Activated naive CD8-positive, alpha-beta T cell treated with anti-CD3 and anti-CD28 coated beads, Interleukin-2, amount 50 U/mL, for 16 hours (primary cell): ENCODE results near the gene SDK1.

Experiments used
- DNase-seq: peaks from one replicate; pipeline ENCODE4 v3.0.0-alpha.2; 2020; ENCODE audit warnings: low read depth, low spot score

SDK1 gene

DNA sequence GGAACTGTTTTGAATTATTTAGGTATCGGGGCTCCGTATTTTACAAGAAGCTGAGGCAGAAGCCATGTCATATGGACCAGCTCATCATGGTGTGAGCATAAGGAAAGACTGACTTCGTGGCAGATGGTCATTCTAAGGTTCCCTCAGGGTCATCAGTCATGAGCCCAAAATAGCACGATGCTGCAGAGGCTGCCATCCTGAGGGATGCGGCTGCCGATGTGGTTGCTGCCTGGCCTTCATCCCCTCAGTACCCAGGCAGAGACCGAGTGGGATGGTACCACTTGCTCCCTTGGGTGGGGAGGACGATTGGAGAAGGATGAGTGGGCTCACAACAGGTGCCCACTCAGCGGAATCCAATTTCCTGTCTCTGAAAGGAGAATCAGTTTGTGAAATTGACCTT lies 490.3 kb downstream of the SDK1 start:
- DNase-seq: no peak

DNA sequence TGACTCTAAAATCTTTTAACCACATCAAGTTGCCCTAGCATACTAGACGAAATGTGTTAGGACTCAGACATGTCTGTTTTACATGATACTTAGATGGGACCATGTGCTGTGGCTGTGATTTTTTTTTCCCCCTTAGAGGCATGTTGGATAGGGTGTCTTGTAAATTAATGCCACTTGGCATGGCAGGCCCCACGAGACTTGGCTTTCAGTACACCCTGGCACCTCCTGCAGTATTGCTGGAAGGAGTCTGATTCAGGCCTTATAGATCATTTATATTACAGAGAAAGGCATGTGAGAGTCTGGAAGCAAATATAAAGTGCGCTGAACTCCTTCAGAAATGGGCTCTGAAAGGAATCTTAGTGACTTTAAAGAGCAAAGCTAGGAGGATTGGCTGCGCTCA lies 494.1 kb downstream of the SDK1 start:
- DNase-seq: no peak

DNA sequence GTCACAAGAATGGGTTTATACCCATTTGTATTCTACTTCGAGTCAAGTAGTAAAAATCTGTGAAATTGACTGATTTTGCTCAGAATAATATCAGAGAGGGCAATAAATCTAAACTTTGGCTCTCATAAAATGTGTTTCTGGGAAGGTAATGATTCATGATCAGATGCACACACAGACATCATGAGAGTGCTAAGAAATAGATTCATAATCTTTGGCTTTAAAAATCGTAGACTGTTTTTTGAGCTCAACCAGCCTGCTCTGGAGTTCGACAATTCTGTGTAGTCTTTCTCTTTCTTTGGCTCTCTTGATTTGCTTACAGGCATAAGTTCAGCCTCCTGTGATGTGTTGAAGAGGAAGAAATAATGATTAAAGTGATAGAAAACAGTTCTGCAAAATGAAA lies 494.7 kb downstream of the SDK1 start:
- DNase-seq: no peak

DNA sequence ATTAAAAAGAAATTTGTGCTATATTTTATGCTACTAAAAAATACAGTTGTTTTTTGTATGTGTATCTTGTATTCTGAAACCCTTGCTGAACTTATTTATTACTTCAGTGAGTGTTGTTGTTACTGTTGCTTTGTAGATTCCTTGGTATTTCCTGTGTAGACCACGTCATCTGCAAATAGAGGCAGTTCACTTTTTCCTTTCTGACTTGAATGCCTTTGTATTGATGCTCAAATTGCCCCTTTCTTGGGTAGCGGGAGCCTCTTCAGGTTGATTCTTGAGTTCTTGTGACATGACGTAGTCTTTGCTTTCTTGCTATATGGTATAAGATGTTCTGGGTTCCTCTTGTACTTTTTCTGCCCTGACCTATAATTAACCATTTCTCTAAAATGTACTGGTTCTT lies 504.1 kb downstream of the SDK1 start:
- no peak for DNase-seq

DNA sequence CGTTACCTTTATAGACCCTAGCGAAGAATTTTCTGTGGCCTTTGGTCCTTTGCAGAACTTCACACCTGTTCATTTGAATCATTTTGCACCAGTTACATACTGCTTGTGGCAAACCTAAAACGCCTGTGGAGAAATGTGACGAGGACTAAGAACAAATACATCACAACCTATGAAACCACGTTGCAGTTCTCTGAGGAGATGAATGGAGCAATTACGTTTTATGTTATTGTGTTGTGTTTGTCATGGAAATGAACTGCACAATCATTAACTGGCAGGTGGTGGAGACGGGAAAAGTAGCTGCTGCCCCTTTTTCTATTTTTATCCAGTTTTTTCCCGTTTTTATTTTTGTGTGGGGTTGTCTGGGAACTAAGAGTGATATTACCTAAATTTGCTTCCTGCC lies 505.5 kb downstream of the SDK1 start:
- DNase-seq: no peak

DNA sequence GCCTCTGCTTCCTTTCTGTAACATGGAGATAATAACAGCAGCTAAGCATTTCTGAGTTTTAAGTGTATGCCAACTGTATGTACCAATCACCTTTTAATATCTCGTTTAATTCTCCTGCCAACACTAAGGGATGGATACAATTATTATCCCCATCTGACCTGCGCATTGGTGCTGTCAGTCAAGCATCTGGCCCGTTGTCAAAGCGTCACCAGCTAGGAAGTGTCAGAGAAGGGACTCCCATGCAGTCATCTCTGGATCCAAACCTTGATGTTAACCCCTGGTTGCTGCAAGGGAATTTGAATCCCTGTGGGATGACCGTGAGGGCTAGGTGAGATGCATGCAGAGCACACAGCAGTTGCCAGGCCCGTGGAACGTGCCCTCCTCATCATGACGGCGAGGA lies 506.8 kb downstream of the SDK1 start:
- no peak for DNase-seq

DNA sequence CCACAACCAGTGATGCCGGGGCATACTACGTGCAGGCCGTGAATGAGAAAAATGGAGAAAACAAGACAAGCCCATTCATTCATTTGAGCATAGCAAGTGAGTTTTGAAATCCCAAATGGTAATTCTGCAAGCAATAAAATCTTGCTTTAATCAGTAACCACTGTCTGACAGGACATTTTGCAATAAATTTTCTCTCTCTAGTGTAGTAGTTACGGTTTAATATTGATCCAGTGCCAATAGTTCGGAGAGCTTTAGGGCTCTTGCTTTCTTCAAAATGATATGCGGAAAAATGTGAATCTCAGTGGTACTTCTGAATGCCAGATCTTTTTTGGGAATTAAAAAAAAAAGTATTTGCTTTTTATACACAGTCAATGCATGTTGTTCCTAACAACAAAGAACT lies 520.4 kb downstream of the SDK1 start:
- DNase-seq: no peak

DNA sequence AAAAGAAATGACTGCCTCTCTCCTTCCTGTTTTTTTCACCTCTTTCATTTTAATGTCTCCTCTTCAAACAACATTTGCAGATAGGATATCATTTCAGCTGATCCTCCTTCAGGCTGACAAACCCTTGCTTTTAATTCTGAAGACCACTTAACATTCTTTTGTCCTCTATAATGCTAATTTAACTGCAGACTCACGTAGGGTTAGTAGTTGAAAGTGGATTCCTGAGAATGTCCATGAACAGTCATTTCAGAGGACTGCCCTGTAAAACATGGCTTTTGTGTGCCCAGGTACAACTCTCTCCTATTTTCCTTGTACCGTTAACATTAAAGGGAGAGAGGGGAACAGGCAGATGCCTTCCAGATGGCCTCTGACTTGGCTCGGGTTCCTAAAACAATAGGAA lies 524.4 kb downstream of the SDK1 start:
- no peak for DNase-seq

DNA sequence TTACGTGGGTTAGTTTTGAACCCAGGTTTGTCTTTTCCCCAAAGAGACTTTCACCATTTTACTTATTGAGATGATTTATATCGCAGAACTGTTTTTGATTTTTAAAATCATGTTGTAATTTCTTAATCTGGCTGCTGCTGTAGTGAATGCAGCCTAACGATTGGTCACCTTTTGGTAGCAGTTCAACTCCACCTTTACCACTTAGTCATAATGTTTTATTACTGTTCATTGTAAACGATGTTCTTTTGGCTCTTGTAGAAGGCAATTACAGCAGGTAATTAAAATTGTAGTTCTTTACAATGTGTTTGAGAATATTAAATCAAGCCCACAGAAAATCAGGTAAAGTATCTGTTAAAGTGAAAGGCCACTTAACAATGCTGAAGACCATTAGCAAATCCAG lies 531.1 kb downstream of the SDK1 start:
- DNase-seq: no peak

DNA sequence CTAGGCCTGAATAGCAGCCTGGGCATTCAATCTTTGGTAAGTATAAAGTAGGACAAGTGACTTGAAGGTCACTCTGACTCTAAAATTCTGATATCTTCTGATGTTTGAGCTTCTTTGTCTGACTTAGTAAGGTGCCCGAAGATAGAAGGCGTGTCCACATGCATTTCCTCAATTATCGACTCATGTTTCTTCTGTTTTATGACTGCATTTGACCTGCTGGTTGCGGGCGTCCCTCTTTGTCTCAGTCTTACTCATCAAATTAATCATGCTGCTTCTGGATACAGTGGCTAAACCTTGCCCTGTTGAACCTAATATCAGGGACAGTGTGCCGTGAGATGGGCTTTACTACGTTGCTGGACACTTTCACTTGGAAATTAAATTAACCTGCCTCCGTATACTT lies 534.1 kb downstream of the SDK1 start:
- no peak for DNase-seq

DNA sequence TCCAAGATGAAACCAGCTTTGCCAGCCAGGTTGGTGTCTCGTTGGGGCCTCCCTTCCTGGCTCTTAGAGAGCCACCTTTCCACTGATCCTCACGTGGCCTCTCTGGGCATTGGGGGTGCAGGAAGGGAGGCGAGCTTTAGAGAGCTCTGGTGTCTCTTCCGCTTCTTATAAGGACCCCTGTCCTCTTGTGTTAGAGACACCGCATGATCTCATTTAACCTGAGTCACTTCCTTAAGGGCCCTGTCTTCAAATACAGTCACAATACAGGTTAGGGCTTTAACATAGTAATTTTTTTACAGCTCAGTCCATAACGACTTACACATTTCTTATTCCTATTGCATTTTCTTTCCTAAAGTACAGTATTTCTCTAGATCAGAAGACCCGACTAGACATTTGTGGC lies 535.8 kb downstream of the SDK1 start:
- no peak for DNase-seq

DNA sequence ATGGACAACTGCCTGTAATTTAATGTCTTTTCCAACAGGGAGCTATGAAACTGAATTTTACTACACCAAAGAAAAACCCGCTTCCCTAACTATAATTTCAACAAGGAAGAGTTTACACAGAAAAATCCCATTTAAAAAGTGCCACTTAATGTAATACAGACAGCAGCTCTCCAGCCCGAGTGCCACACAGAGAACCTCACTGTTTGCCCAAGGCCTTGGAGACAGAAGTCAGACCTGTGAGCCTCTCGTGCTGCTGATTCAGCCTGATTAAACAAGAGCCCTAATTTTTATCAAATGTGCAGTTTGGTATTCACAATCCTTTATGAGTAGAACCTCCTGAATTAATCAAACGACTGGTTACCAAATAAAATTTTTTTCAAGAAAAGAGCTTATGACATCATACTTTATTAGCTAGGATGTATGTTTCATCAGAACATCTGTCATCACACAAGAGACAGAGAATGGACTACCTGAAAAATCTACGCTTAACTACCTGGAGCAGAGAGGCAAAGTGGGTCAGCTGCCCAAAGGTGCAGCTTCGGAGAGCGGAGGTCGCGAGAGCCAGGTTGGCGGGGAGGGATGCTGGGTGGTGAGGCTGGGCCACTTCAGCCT lies 543.6 kb downstream of the SDK1 start:
- DNase-seq: no peak

DNA sequence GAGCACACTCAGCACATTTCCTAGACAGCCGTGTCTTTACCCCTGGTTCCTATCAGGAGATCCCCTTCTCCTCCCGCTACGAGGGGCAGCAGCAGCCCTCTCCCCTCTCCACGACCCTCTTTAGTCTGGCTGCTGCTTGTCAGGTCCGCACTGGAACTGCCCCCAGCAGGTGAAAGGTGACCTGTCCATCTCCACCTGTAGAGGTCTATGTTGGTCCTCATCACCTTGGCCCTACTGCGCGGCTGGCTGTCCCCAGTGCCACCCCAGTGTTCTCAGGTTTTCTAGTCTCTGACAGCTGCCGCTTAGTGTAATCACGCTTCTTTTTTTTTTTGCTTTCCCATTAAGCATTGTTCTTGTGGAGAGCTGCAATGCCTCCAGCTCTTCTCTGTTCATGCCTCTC lies 545.7 kb downstream of the SDK1 start:
- no peak for DNase-seq

DNA sequence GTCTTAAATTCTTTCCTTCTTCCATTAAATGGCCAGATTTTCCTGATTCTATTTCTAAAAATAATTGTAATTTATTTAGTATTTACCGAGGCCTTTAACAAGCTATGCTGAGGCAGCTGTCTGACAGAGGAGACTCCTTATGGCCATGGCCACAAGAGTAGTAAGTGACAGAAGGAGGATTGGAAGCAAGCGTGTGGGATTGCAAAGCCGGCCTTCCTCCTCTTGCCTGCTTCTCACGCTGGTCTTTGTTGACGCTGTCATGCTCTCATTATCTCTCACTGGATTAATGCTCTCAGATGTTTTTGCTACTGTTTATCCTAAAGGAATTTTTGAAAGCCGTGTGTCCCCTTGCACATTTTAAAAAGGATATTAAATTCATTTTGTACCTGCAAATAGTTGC lies 546.3 kb downstream of the SDK1 start:
- DNase-seq: no peak

DNA sequence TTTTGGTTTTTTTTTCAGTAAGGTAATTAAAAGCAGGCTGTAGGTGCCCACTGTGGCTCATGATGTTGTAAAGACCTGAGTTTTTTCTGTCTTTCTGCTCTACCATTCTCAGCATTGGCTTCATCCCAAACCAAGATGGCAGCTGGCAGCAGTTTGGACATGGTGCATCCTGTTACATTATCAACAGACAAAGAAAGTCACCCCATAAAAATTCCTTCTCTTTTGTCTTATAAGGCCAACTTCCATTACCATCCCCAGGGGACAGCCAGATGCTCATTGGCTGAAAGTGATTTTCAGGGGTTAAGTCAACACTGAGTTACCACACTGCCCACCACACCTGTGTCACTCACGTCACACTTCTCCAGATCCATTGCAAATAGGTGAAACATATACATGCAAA lies 558.4 kb downstream of the SDK1 start:
- no peak for DNase-seq

DNA sequence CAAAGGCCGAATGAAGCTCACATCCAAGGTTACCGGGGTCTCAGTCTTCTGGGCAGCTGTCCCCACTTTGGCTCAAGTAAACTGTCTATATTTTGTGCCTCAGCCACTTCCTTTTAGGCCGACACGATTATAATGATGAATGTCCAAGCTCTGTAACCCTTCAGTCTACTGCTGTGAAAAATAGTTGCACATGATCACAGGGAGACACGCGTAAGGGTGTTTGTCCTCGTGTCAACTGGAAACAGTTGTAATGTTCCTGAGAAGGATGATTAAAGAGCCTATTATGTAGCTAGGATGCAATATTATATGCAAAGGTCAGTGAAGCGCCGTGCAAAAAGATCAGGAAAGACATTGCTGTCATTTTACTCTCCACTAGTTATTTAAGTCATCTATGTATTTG lies 559.9 kb downstream of the SDK1 start:
- DNase-seq: no peak

DNA sequence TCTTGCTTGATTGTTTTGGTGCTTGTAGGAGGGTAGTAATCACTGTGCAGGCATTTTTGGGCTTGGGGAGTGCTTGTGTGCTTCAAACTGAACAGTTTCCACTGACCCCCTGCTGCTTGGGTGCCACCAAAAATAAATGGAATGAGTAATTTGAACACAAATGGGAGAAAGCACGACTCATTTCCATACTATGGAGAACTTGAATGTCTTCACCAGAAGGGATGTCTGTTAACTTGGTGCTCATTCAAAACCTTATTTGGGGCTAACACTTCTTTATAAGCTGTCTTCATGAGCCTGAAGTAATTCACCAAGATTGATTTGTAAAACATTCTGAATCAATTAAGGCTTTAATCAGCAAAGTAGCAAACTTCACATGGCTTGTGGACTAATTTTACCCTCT lies 560.3 kb downstream of the SDK1 start:
- DNase-seq: no peak

DNA sequence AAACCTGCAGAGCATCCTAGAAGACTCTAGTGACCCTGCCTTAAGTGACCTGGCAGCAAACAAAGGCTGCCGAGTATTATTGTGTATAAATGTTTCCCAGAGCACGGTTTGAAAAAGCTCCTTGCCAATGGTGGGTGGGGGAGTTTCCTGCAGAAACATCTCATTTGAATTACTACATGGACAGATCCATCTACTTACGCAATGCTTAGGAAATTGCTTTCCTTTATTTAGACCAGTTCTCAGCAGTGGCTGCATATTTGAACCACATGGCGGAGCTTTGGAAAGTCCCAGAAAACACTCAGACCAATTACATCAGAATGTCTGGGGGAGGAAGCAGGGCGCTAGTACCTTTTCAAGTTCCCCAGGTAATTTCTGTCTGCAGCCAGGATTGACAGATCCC lies 560.9 kb downstream of the SDK1 start:
- DNase-seq: no peak

DNA sequence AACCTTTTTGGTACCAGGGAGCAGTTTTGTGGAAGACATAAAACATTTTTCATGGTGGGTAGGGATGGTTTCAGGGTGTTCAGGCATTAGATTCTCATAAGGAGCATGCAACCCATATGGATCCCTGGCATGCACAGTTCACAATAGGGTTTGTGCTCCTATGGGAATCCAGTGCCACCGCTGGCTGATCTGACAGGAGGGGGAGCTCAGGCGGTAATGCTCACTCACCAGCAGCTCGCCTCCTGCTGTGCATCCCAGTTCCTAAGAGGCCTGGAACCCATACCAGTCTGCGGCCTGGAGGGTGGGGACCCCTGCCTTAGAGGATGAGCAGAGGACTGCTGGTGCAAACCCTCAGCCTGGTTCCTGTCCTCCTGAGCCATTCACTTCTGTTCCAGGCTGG lies 561.7 kb downstream of the SDK1 start:
- DNase-seq: no peak

DNA sequence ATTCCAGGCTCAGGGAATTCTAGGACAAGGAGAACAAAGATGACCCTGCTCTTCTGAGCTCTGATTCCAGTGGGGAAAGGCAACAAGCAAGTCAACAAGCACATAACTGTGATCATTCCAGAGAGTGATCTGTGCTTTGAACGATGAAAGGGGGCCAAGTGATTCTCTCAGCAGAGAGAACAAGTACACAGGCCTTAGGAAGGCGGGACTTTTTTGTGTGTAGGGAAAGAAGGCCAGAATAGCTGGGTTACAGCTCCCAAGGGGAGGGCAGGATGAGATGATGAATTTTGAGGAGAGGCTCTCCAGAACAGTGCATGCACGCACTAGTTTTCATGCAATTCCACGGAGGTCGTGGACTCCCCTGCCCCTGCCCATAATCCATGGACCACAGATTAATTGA lies 565.2 kb downstream of the SDK1 start:
- no peak for DNase-seq

DNA sequence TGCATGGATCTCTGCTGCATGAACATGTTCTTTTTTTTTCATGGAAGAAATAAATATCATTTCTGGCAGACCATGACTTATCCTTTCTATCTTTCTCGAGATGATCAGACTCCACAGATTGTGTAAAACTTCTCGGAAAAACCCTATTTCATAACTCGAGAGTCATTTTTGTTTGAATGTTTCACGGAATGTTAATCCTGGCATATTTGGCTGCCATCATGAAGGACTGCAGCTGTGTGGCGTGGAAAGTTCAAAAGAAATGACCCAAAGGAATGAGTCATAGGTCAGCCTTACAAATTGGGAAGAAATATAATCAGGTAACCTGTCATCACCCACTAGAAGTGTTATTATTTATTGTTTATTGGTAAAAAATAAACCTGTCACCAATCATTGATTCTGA lies 566.8 kb downstream of the SDK1 start:
- DNase-seq: no peak

DNA sequence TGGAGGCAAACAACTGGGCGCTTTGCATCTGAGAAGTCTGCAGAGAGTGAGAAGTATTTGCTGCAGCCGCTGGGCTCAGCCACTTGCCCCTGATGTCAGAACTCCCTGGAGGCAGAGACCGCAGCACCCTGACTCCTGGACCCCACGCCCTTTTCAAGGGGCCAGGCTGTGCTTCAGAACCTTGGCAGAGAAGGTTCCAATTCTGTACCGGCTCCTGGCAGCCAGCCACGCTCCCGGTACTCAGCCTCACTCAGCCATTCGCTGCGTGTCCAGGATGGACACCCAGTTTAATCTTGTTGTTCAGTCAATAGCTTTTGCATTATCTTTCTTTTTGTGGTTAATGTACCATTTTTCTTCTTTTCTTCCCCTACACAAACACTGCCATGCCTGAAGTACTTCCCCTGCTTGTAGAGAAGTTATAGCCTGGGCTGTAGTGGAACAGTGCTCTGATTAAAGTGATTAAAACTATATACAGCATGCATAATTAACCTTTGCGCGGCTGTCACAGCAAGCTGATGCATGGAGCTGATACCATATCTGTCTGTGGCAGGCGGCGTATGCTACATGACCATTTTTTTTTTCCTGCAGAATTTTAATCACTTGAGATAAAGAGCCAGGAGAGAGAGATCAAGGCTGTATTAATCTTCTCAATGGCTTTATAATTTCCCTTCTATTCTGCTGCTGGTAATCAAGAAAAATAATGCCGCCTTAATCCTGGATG lies 578.5 kb downstream of the SDK1 start:
- DNase-seq: no peak

DNA sequence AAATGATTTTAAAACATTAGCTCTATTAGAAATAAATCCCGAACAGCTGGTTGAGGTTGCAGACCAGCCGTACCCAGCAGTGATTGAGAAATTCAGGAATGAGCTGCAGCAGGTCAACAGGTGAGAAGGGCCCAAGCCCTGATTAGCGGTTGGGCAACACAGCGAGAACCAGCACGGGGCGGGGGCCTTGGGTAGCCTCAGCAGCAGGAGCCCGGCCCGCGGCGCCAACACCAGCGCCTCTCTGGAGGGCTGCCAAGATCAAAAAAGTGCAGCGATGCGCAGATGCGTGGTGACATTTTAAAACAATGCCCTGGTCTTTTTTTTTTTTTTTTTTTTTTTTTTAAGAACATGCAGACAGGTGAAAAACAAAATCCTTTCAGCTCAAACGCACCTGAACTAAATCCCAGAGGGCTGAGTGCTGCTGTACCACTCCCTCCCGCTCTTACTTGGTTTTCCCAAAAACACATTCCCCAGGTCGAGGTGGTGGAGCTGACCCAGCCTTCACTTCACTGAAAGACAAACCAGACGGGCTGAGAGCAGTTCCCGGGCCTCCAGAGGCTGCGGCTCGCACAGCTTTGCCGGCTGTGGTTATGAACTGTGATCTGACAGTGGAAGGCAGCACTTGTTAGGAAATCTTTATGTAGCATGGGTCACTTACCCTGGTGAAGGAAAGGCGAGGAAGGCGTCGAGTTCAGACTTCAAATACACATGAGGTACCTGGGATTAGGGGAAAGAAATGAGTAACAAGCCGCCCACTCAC lies 579.4 kb downstream of the SDK1 start:
- DNase-seq: no peak
